Mucosa of stomach (tissue), 1 donor: Measurements from ENCODE around the gene MAK.

ENCODE experiments used
- H3K27me3 ChIP-seq: one replicate; pipeline ENCODE4 v1.7.0; 2013; ENCODE audit warnings: mild to moderate bottlenecking, low read length; ENCODE audit not compliant: control insufficient read depth, insufficient read depth
- H3K36me3 ChIP-seq: one replicate; pipeline ENCODE4 v1.7.0; 2013; ENCODE audit warnings: low read length; ENCODE audit not compliant: control insufficient read depth, insufficient read depth
- H3K4me1 ChIP-seq: one replicate; pipeline ENCODE4 v1.7.0; 2013; ENCODE audit warnings: mild to moderate bottlenecking, low read length; ENCODE audit not compliant: control insufficient read depth, insufficient read depth
- H3K4me3 ChIP-seq: one replicate; pipeline ENCODE4 v1.7.0; 2013; ENCODE audit warnings: low read length
- H3K9ac ChIP-seq: one replicate; pipeline ENCODE4 v1.7.0; 2013; ENCODE audit warnings: mild to moderate bottlenecking, low read length, moderate library complexity
- H3K9me3 ChIP-seq: one replicate; pipeline ENCODE4 v1.7.0; 2013; ENCODE audit warnings: mild to moderate bottlenecking, low read length, moderate library complexity; ENCODE audit not compliant: control insufficient read depth
- donor health status: Pancreatic carcinoma.

The MAK gene

DNA sequence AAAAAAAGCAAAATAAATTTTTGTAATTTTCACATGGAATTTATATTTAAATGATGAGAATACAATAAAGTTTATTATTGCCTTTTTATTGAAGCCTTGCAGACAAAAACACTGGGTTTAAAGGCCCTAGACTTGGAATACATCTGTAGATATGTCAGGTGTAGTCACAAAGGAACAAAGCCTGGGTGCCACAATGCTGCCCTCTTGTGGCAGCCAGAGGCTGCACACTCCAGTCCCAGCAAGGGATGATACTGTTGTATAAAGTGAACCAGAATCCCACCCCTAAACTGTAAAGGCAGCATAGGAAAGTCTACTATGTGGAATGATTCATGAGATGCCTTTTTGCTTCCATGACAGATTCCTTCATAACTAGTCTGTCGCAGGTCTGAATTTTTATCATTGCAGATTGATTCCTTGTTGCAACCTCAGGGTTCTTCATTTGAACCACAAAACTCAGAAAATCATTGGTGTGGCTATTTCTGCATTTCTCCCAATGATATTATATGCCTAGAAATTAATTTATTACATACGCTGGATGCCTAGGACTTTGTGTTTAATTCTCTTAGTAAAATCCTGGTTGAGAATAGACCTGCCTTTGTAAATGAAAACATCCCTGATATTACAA lies 37.0 kb downstream of the MAK start:
- no peaks in the 10 kb centered on the region for H3K9me3 ChIP-seq
- H3K27me3 ChIP-seq = no peaks in the 10 kb centered on the region
- no peak overlapping the region for H3K9ac ChIP-seq
- no peaks in the 10 kb centered on the region for H3K36me3 ChIP-seq
- H3K4me3 ChIP-seq = no peak overlapping the region
- no peaks in the 10 kb centered on the region for H3K4me1 ChIP-seq

DNA sequence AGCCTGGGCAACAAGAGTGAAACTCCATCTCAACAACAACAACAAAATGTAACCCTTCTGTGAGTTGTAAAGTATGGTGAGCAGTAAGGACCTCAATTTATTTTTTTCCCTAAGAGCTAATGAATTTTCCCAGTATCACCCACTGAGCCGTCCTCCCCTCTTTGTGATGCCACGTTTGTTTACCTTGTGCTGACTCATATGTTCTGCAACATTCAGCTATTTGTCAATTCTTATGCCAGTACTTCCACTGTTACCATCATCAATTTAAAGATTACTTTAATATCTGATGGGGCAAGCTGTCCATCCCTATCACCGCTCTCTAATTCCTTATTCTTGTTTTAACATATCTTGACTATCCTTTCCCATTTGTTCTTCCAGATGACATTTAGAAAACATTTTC lies 37.5 kb downstream of the MAK start:
- Histone ChIP-seq H3K4me1 (no peaks in the 10 kb centered on the region), H3K9ac (no peak overlapping the region), H3K9me3 (no peaks in the 10 kb centered on the region), H3K36me3 (no peaks in the 10 kb centered on the region), H3K27me3 (no peaks in the 10 kb centered on the region), H3K4me3 (no peak overlapping the region)

DNA sequence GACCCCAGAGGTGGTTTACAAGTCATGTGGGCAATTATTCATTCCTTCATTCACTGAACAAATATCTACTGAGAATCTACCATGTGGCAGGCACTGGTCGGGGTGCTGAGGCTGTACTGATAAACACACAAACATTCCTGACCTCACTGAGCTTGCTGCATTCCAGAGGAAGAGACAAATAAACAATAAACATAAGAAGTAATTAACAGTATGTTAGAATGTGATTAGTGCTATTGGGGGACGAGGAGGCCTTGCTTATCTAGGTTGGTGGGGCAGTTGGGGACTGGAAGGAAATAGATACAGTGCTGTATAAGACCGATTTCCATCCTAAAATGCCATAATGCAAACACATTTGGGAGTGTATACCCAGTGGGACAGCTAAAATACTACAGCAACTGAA lies 44.1 kb downstream of the MAK start:
- H3K9me3 ChIP-seq = no peaks in the 10 kb centered on the region
- H3K4me3 ChIP-seq = no peak overlapping the region
- H3K4me1 ChIP-seq = no peaks in the 10 kb centered on the region
- H3K9ac ChIP-seq = no peak overlapping the region
- H3K36me3 ChIP-seq = no peaks in the 10 kb centered on the region
- no peaks in the 10 kb centered on the region for H3K27me3 ChIP-seq

DNA sequence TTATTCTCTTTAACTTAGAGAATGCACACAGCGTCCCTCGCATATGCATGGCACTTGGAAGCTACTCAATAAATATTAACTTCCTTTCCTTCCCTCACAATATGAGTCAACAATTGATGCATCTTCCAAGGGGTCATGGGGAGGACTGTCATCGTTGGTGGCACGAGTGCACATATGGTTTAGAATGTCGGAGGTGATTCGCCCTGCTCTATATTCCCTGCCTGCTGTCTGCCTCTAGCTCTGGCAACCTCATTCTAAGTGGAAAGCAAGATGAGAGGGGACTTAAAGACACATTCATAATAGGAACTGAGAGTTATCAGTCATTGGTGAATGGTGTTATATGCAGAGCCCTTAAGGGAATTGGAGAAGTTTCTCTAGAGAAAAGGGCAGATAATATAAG lies 44.6 kb downstream of the MAK start:
- Histone ChIP-seq H3K36me3 (no peaks in the 10 kb centered on the region), H3K4me3 (no peak overlapping the region), H3K9ac (no peak overlapping the region), H3K9me3 (no peaks in the 10 kb centered on the region), H3K4me1 (no peaks in the 10 kb centered on the region), H3K27me3 (no peaks in the 10 kb centered on the region)

DNA sequence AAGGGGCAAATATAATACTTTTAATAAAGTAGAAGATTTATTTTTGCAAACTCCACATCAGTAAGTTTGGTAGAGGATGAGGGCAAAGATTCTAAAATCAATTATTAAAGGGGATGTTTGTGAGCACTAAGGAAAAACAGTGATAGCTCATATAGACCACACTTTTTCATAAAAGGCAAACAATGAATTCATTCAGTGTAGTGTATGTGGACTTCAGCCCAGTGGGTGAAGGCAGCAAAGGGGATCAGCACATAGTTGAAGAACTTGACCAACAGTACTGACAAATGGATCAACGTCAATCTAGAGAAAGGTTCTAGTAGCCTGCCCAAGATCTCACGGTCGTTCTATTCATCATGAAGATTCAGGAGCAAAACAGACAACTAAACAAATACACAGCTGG lies 45.3 kb downstream of the MAK start:
- Histone ChIP-seq H3K36me3 (no peaks in the 10 kb centered on the region), H3K9ac (no peak overlapping the region), H3K9me3 (no peaks in the 10 kb centered on the region), H3K27me3 (no peaks in the 10 kb centered on the region), H3K4me1 (no peaks in the 10 kb centered on the region), H3K4me3 (no peak overlapping the region)

DNA sequence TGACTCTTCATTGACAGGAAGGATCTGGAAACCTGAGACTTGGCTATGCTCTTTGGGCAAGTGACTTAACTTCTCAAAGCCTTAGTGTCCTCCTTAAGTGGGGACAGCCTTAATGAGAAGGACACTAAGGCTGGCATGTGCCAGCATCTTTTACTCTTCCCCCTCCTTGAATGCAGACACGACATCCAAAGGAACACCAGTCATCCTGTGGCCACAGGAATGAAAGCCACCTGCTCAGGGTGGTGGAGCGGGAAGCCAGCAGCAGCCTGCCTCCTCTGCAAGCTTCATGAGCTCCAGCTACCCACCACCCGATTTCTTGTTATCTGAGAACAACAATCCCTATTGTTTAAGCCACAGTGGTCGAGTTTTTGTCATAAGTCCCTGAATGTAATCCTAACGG lies 46.2 kb downstream of the MAK start:
- H3K4me3 ChIP-seq = no peak overlapping the region
- H3K4me1 ChIP-seq = no peaks in the 10 kb centered on the region
- no peaks in the 10 kb centered on the region for H3K36me3 ChIP-seq
- no peaks in the 10 kb centered on the region for H3K27me3 ChIP-seq
- no peak overlapping the region for H3K9ac ChIP-seq
- no peaks in the 10 kb centered on the region for H3K9me3 ChIP-seq

DNA sequence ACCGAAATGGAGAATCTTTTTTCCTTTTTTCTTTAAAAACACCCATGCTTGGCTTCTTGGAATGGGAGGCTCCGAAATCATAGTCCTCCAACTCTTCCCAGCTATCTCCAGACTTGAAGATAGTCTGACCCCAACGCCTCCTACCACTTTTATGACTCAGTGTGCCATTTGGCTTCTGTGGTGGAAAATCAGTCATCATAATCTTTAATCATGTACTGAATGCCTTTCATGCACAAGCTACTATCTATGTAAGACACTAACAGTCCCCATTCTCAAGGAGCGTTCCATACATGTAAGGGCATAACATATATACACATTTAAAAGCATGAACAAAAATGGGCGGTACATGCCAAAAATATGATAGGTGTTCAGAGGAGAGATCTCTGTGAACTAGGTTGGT lies 46.7 kb downstream of the MAK start:
- no peak overlapping the region for H3K9ac ChIP-seq
- no peaks in the 10 kb centered on the region for H3K9me3 ChIP-seq
- H3K27me3 ChIP-seq = no peaks in the 10 kb centered on the region
- H3K36me3 ChIP-seq = no peaks in the 10 kb centered on the region
- no peak overlapping the region for H3K4me3 ChIP-seq
- H3K4me1 ChIP-seq = no peaks in the 10 kb centered on the region

DNA sequence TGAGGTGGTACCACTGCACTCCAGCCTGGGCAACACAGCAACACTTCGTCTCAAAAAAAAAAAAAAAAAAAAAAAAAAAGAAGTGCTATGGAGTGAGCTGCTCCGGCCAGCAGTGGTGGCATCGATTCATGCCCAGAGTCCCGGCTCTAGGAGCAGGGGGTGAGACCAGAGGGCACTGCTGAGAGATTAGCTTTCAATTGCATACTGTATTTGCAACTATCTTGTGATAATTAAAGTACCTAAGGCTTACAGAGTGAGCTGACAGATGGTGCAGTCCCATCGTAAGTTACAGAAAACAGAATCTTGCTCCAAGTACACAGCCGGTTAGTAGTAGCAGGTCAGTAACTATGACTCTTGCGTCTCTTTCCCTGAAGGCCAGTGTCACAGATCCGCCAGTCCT lies 59.3 kb downstream of the MAK start:
- Histone ChIP-seq H3K4me3 (no peak overlapping the region), H3K9ac (no peak overlapping the region), H3K4me1 (no peaks in the 10 kb centered on the region), H3K9me3 (no peaks in the 10 kb centered on the region), H3K36me3 (no peaks in the 10 kb centered on the region), H3K27me3 (no peaks in the 10 kb centered on the region)

DNA sequence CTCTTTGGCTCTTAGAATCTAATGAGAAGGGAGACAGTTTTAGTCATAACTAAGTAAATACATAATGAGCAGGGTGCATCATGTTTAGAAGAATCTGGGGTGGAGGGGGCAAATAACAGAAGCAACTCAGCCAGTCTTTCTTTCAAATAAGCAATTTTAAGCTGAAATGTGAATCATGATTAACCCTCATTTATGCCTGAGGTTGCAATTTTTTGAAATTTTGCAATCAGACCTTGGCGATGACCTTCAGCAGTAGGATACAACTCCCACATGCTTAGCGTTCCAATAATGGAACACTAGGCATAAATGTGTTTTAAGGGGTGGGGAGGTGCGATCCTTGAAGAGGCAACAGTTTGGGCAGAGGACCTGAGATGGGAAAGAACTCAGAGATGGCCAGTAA lies 60.1 kb downstream of the MAK start:
- no peaks in the 10 kb centered on the region for H3K36me3 ChIP-seq
- no peaks in the 10 kb centered on the region for H3K9me3 ChIP-seq
- no peaks in the 10 kb centered on the region for H3K4me1 ChIP-seq
- no peaks in the 10 kb centered on the region for H3K27me3 ChIP-seq
- no peak overlapping the region for H3K4me3 ChIP-seq
- H3K9ac ChIP-seq = no peak overlapping the region

DNA sequence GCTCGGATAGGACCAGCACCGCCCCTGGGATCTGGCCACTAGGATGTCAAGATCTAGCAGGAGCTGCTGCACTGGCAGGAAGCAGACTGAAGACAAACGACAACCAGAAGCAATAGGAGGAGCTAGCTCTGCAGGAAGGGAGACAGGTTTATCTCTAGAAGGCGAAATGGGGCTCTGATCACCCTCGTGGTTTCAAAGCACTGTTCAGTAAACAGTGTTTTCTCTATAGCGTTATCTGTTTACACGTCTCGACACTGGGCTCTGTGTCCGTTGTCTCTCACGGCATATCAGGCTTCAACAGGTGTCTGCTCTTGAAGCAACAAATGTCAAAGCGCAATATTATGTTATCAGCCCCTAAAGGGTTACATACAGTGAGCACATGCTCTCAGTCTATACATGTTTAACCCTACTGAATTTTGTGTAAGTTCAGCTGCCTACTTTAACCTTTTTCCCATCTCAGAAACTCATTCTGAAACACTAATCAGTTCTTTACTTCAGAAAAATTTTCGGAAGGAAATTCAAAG lies 66.9 kb downstream of the MAK start:
- H3K9me3 ChIP-seq = no peaks in the 10 kb centered on the region
- H3K9ac ChIP-seq = no peak overlapping the region
- H3K36me3 ChIP-seq = no peaks in the 10 kb centered on the region
- H3K4me1 ChIP-seq = no peaks in the 10 kb centered on the region
- no peak overlapping the region for H3K4me3 ChIP-seq
- H3K27me3 ChIP-seq = no peaks in the 10 kb centered on the region

DNA sequence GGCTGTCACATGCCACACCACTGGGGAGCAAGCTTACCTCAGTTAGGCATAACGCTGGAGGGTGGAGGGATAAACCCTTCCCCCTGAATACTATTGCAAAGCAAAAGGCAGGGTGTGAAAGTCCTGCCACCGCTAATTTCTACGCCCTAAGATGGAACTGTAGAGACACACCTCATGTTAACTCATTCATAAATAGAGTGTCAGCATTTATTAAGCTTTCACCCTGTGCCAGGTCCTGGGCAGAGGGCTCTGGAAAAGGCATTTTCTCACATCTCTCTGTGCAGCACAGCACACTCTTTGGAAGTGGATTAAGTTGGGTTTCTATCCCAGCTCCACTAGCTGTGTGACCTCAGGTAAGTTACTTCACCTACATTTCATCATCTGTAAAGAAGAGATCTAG lies 68.9 kb downstream of the MAK start:
- H3K36me3 ChIP-seq = no peaks in the 10 kb centered on the region
- H3K4me3 ChIP-seq = no peak overlapping the region
- no peaks in the 10 kb centered on the region for H3K4me1 ChIP-seq
- no peak overlapping the region for H3K9ac ChIP-seq
- H3K27me3 ChIP-seq = no peaks in the 10 kb centered on the region
- H3K9me3 ChIP-seq = no peaks in the 10 kb centered on the region

DNA sequence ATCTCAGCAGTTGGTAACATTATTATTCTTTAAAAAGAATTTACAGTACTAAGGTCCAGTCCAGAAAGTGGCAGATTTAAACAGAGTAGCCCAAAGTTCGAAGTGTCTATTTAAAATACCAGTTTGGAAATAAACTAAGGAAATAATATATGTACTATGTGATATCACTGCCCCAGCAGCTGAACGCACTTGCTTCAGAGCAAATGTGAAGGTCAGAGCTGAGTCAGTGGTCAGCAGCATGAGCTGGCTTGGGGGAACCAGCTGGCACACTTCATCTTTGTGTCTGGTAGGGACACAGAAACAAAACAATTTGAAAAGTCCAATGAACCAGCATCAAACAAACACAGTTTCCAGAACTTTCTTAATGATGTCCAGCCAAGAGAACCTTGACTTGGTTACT lies 75.3 kb downstream of the MAK start:
- Histone ChIP-seq H3K9me3 (no peaks in the 10 kb centered on the region), H3K27me3 (no peaks in the 10 kb centered on the region), H3K9ac (no peak overlapping the region), H3K36me3 (no peaks in the 10 kb centered on the region), H3K4me3 (no peak overlapping the region), H3K4me1 (no peaks in the 10 kb centered on the region)

DNA sequence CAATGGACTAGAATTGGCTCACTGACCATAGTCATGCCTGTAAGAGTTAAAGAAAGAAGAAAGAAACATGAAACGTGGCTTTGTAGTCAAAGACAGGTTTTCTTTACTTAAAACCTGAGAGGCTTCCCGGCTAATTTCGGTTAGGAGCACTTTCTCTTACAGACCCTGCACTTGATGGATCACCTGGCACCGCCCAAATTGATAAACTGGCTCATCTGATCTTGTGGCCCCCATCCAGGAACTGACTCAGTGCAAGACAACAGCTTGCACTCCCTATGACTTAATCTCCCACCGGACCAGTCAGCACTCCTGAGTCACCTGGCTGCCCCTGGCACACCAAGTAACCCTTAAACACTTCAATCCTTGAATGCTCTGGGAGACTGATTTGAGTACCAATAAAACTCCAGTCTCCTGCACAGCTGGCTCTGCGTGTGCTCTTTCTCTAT lies 78.4 kb downstream of the MAK start:
- no peaks in the 10 kb centered on the region for H3K27me3 ChIP-seq
- no peak overlapping the region for H3K9ac ChIP-seq
- no peaks in the 10 kb centered on the region for H3K36me3 ChIP-seq
- no peaks in the 10 kb centered on the region for H3K9me3 ChIP-seq
- H3K4me1 ChIP-seq = no peaks in the 10 kb centered on the region
- H3K4me3 ChIP-seq = no peak overlapping the region
